Skeletal muscle tissue (tissue), 4 donors: Measurements from ENCODE around the gene KCNJ18. TPM values are rescaled to one million over a fixed set of nuclear protein-coding genes. Genes with fewer than 3 reads are reported as not detected.
"Not testable (repeated sequence)": the region's sequence is repeated elsewhere in the genome, so short reads cannot be mapped to it uniquely, and the experiment has no call there.

Experiments
- H3K27ac ChIP-seq: one replicate; pipeline ENCODE4 v1.7.0; 2013; ENCODE audit warnings: mild to moderate bottlenecking, low read depth, low read length, inconsistent platforms
- H3K27me3 ChIP-seq, 3 donors: one replicate each; pipeline ENCODE4 v1.7.0; 2013; ENCODE audit warnings: low read length in 3 of 3; ENCODE audit not compliant: control insufficient read depth in 3 of 3, insufficient read depth in 3 of 3
- H3K36me3 ChIP-seq, 3 donors: one replicate each; pipeline ENCODE4 v1.7.0; 2013; ENCODE audit warnings: low read length in 3 of 3; ENCODE audit not compliant: control insufficient read depth in 3 of 3, insufficient read depth in 3 of 3
- H3K4me1 ChIP-seq, 3 donors: one replicate each; pipeline ENCODE4 v1.7.0; 2013; ENCODE audit warnings: low read length in 3 of 3, mild to moderate bottlenecking in 3 of 3; ENCODE audit not compliant: control insufficient read depth in 3 of 3, insufficient read depth in 3 of 3
- H3K4me3 ChIP-seq, 3 donors: one replicate each; pipeline ENCODE4 v1.7.0; 2013; ENCODE audit warnings: low read length in 3 of 3
- H3K9ac ChIP-seq, 3 donors: one replicate each; pipeline ENCODE4 v1.7.0; 2013; ENCODE audit warnings: low read length in 3 of 3, mild to moderate bottlenecking in 3 of 3, moderate library complexity in 2 of 3, low read depth in 1 of 3
- H3K9me3 ChIP-seq, 3 donors: one replicate each; pipeline ENCODE4 v1.7.0; 2013; ENCODE audit warnings: low read length in 3 of 3; ENCODE audit not compliant: control insufficient read depth in 3 of 3
- total RNA-seq: library from RNA; depleted of rRNA; stranded (reverse); fragments of >200 nt; gene quantifications from one replicate; pipeline ENCODE4 v1.2.3, GENCODE V29; 2014
- donor health status: Osteomylitis.

The KCNJ18 gene
- total RNA-seq, 1 donor from 2014 or later, result not detected

- Histone ChIP-seq H3K27ac (no peak overlapping the region), H3K4me3 (no peak overlapping the region), H3K4me1 (no peaks in the 10 kb centered on the region), H3K27me3 (peaks cover 0 to 6% (median 0%) of the 10 kb centered on the region in 3 donors), H3K9ac (no peak overlapping the region), H3K9me3 (no peaks in the 10 kb centered on the region), H3K36me3 (no peaks in the 10 kb centered on the region)
Measured at GRCh38 chr17:21686165-21687015, 5.9 kb upstream of the KCNJ18 start.

- H3K4me1 ChIP-seq, result no peaks in the 10 kb centered on the region
Measured at GRCh38 chr17:21687136-21687953, 5.0 kb upstream of the KCNJ18 start.

GRCh38 chr17:21688293-21688949 is 3.9 kb upstream of the KCNJ18 start:
- Histone ChIP-seq H3K36me3 (no peaks in the 10 kb centered on the region), H3K4me3 (no peak overlapping the region), H3K9ac (no peak overlapping the region), H3K9me3 (no peaks in the 10 kb centered on the region), H3K27ac (no peak overlapping the region), H3K27me3 (peaks cover 0 to 6% (median 0%) of the 10 kb centered on the region in 3 donors), H3K4me1 (no peaks in the 10 kb centered on the region)

More at GRCh38 chr17:21687136-21687953, 5.0 kb upstream of the KCNJ18 start:
- Histone ChIP-seq H3K27me3 (peaks cover 0 to 6% (median 0%) of the 10 kb centered on the region in 3 donors), H3K9ac (no peak overlapping the region), H3K4me3 (no peak overlapping the region), H3K36me3 (no peaks in the 10 kb centered on the region), H3K9me3 (no peaks in the 10 kb centered on the region), H3K27ac (no peak overlapping the region)

GRCh38 chr17:21689604-21690003 is 2.7 kb upstream of the KCNJ18 start:
- Histone ChIP-seq H3K27ac (no peak overlapping the region), H3K36me3 (no peaks in the 10 kb centered on the region), H3K4me3 (no peak overlapping the region), H3K4me1 (no peaks in the 10 kb centered on the region), H3K27me3 (peaks cover 0 to 6% (median 0%) of the 10 kb centered on the region in 3 donors), H3K9me3 (no peaks in the 10 kb centered on the region), H3K9ac (no peak overlapping the region)

GRCh38 chr17:21690811-21691210 is 1.5 kb upstream of the KCNJ18 start:
- not testable (repeated sequence) for H3K4me3 ChIP-seq, H3K9ac ChIP-seq, H3K36me3 ChIP-seq, H3K27me3 ChIP-seq, H3K9me3 ChIP-seq, H3K27ac ChIP-seq, H3K4me1 ChIP-seq

- H3K4me3 ChIP-seq, H3K9me3 ChIP-seq, H3K27ac ChIP-seq, H3K4me1 ChIP-seq, H3K36me3 ChIP-seq, H3K27me3 ChIP-seq: not testable (repeated sequence)
- H3K9ac ChIP-seq, result peak overlapping the region in 1 of 3 donors; percentile 16
Measured at GRCh38 chr17:21691481-21691880, 842 bp upstream of the KCNJ18 start.

GRCh38 chr17:21692704-21693065 is 362 bp downstream of the KCNJ18 start:
- H3K36me3 ChIP-seq, H3K9me3 ChIP-seq, H3K4me3 ChIP-seq, H3K27me3 ChIP-seq, H3K9ac ChIP-seq, H3K4me1 ChIP-seq, H3K27ac ChIP-seq: not testable (repeated sequence)

- not testable (repeated sequence) for H3K4me3 ChIP-seq, H3K9ac ChIP-seq, H3K4me1 ChIP-seq, H3K9me3 ChIP-seq, H3K27me3 ChIP-seq, H3K27ac ChIP-seq, H3K36me3 ChIP-seq
Measured at GRCh38 chr17:21693391-21693796, 1.1 kb downstream of the KCNJ18 start.

- not testable (repeated sequence) for H3K9me3 ChIP-seq, H3K4me1 ChIP-seq, H3K36me3 ChIP-seq, H3K27me3 ChIP-seq, H3K27ac ChIP-seq, H3K9ac ChIP-seq, H3K4me3 ChIP-seq
Measured at GRCh38 chr17:21693937-21694336, 1.6 kb downstream of the KCNJ18 start.

- not testable (repeated sequence) for H3K9ac ChIP-seq, H3K9me3 ChIP-seq, H3K27me3 ChIP-seq
Measured at GRCh38 chr17:21696227-21696626, 3.9 kb downstream of the KCNJ18 start.

More at GRCh38 chr17:21696227-21696626, 3.9 kb downstream of the KCNJ18 start:
- not testable (repeated sequence) for H3K27ac ChIP-seq, H3K36me3 ChIP-seq, H3K4me1 ChIP-seq, H3K4me3 ChIP-seq
